ENCODE results near the gene ROBO1.

Gene ROBO1

DNA sequence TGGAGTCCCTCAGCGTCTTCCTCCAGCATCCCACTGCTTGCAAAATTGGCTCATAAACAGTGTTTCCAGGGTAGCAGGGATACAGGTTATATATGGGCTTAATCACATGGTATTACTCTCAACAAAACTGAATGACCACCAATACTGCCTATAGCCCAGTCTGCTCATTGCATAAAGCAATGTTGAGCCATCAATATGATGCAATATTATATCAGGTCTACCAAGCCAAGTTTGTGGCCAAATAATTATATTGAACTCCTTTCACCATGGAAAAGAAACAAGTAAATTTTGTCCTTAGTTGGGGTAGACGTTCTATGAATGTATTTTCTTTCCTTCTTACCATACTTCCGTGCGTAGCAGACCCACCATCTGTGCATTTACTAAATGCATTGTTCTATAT is 652.3 kb downstream of the ROBO1 start:
- H3K27me3 Mint-ChIP-seq = no peaks in the 10 kb centered on the region
- no peaks in the 10 kb centered on the region for H3K4me1 Mint-ChIP-seq (ENCODE audit: low read depth)
- H3K4me3 Mint-ChIP-seq = no peak overlapping the region
- no peak overlapping the region for H3K27ac Mint-ChIP-seq
- H3K9me3 Mint-ChIP-seq (ENCODE audit: low read depth) = no peaks in the 10 kb centered on the region
- no peaks in the 10 kb centered on the region for H3K36me3 Mint-ChIP-seq

GRCh38 chr3:79113876-79114275 is 653.9 kb downstream of the ROBO1 start:
- Mint-ChIP-seq H3K4me3 (no peak overlapping the region), H3K4me1 (ENCODE audit: low read depth) (no peaks in the 10 kb centered on the region), H3K9me3 (ENCODE audit: low read depth) (no peaks in the 10 kb centered on the region), H3K27ac (no peak overlapping the region), H3K36me3 (no peaks in the 10 kb centered on the region), H3K27me3 (no peaks in the 10 kb centered on the region)

DNA sequence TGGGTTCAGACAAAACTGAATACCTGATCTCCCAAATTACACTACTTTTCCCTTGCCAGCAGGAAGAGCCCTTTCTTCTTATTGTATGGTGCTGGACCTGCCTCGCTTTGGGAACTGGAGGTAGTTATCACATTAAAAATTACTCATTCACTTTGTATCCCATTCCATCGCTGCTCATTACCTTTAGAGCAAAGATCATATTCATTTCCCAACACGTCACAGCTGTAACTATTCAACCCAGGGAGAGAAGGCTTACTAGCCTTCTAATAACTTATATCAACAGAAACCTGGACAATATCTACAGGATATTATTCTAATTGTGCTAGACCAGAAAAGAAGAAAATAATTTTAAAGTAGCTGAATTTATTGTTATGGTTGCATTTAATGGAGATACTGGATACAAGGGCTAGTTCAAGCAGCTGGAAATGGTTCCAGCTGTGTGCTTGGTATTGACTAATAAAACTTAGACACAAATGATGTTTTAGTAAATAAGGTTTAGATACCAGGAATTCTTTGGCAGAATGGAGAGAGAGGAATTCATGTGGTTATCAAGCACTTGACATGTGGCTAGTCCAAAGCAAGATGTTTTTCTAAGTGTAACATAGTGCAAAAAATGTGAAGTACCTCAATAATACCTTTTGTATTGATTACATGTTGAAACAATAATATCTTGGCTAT is 656.3 kb downstream of the ROBO1 start:
- H3K4me3 Mint-ChIP-seq = no peak overlapping the region
- no peak overlapping the region for H3K27ac Mint-ChIP-seq
- H3K36me3 Mint-ChIP-seq = no peaks in the 10 kb centered on the region
- H3K9me3 Mint-ChIP-seq (ENCODE audit: low read depth) = no peaks in the 10 kb centered on the region
- H3K4me1 Mint-ChIP-seq (ENCODE audit: low read depth) = no peaks in the 10 kb centered on the region
- no peaks in the 10 kb centered on the region for H3K27me3 Mint-ChIP-seq

DNA sequence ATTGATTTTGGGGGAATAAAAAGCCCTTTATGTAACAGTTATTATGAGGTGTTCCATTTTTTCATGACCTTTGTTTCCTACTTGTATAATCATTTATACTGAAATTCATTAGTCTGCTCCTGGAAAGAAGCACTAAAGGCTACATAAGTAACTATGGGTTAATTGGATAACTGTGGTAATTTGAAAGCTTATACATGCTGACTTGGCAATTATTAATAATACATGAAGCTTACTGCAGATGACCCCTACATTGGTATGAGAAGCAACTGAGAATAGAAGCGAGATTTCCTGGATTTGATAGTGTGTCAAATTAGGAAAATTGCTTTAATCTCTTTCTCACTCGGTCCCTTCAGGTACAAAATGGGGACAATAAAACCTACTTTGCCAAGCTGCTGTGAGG is 658.0 kb downstream of the ROBO1 start:
- Mint-ChIP-seq H3K4me3 (no peak overlapping the region), H3K36me3 (no peaks in the 10 kb centered on the region), H3K27ac (no peak overlapping the region), H3K4me1 (ENCODE audit: low read depth) (no peaks in the 10 kb centered on the region), H3K27me3 (no peaks in the 10 kb centered on the region), H3K9me3 (ENCODE audit: low read depth) (no peaks in the 10 kb centered on the region)

DNA sequence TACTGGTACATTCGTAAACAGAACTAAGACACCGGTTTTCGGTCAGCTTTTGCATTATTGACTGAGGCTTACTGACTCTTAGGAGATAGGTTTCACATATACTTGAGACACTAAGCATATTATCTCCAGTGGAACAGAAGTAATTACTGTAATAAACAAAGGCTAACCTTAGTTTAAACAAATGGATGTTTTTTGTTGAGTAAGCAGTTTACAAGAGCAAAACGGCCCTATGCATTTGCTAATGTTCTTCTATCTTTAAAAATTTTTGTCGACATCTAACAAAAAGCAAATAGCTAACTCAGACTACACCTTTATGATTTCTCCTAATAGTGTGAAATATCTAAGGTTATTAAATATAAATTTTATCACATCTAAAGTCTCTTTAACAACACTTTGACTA is 664.5 kb downstream of the ROBO1 start:
- Mint-ChIP-seq H3K27me3 (no peaks in the 10 kb centered on the region), H3K4me1 (ENCODE audit: low read depth) (no peaks in the 10 kb centered on the region), H3K9me3 (ENCODE audit: low read depth) (no peaks in the 10 kb centered on the region), H3K36me3 (no peaks in the 10 kb centered on the region), H3K4me3 (no peak overlapping the region), H3K27ac (no peak overlapping the region)

- no peaks in the 10 kb centered on the region for H3K36me3 Mint-ChIP-seq
- no peaks in the 10 kb centered on the region for H3K27me3 Mint-ChIP-seq
- H3K4me1 Mint-ChIP-seq (ENCODE audit: low read depth) = no peaks in the 10 kb centered on the region
- H3K4me3 Mint-ChIP-seq = no peak overlapping the region
- H3K9me3 Mint-ChIP-seq (ENCODE audit: low read depth) = no peaks in the 10 kb centered on the region
- H3K27ac Mint-ChIP-seq = no peak overlapping the region
These were observed 669.7 kb downstream of the ROBO1 start for GRCh38 chr3:79097964-79098660.

- H3K4me1 Mint-ChIP-seq (ENCODE audit: low read depth) = no peaks in the 10 kb centered on the region
- H3K27me3 Mint-ChIP-seq = no peaks in the 10 kb centered on the region
- no peaks in the 10 kb centered on the region for H3K36me3 Mint-ChIP-seq
- peaks cover 12% of the 10 kb centered on the region for H3K9me3 Mint-ChIP-seq (ENCODE audit: low read depth)
- no peak overlapping the region for H3K27ac Mint-ChIP-seq
- no peak overlapping the region for H3K4me3 Mint-ChIP-seq
These were observed 673.1 kb downstream of the ROBO1 start for GRCh38 chr3:79094654-79095053.

- no peak overlapping the region for H3K27ac Mint-ChIP-seq
- H3K36me3 Mint-ChIP-seq = no peaks in the 10 kb centered on the region
- H3K4me1 Mint-ChIP-seq (ENCODE audit: low read depth) = no peaks in the 10 kb centered on the region
- H3K27me3 Mint-ChIP-seq = peaks cover 1% of the 10 kb centered on the region
- peaks cover 7% of the 10 kb centered on the region for H3K9me3 Mint-ChIP-seq (ENCODE audit: low read depth)
- H3K4me3 Mint-ChIP-seq = no peak overlapping the region
These were observed 681.3 kb downstream of the ROBO1 start for GRCh38 chr3:79086514-79086913.

DNA sequence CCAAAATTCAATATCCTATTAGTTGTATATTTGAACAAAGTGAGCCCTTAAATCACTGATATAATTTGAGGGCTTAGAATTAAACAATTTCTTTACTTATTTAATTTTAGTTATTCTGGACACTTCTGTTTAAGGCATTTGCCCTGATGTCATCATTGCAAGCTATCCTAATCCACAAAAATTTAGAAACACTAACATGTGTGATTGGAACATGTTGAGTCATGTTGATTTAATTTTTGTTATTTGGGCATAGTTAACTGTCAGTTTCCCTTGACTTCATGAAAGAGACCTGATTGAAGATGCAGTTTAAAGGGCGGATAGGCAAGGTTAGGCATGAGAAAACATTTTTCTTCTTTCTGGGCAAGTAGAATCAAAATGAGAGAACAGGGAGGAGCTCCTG is 682.6 kb downstream of the ROBO1 start:
- Mint-ChIP-seq H3K9me3 (ENCODE audit: low read depth) (peaks cover 5% of the 10 kb centered on the region), H3K27me3 (peaks cover 1% of the 10 kb centered on the region), H3K27ac (no peak overlapping the region), H3K36me3 (no peaks in the 10 kb centered on the region), H3K4me1 (ENCODE audit: low read depth) (no peaks in the 10 kb centered on the region), H3K4me3 (no peak overlapping the region)

DNA sequence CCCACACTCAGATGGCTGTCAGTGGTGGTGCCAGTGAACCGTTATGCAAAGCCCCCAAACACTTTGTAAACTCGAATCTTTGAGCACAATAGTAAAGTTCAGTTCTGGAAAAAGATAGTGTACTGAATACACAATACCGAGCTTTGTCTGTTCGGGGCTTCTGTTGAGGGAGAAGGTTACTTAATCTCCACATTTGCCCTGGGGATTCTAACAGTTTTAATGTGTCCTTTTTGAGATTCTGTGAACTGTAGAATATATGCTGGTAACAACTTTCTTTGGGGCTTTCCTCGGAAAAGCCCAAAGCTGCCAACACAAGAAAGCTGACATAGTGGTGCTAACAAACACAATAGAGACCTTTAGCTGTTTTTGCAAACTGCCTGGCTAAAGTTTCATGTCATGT is 686.5 kb downstream of the ROBO1 start:
- Mint-ChIP-seq H3K9me3 (ENCODE audit: low read depth) (peaks cover 6% of the 10 kb centered on the region), H3K4me1 (ENCODE audit: low read depth) (no peaks in the 10 kb centered on the region), H3K27me3 (no peaks in the 10 kb centered on the region), H3K36me3 (no peaks in the 10 kb centered on the region), H3K27ac (no peak overlapping the region), H3K4me3 (no peak overlapping the region)

- Mint-ChIP-seq H3K27ac (no peak overlapping the region), H3K9me3 (ENCODE audit: low read depth) (peaks cover 6% of the 10 kb centered on the region), H3K4me1 (ENCODE audit: low read depth) (no peaks in the 10 kb centered on the region), H3K36me3 (no peaks in the 10 kb centered on the region), H3K27me3 (no peaks in the 10 kb centered on the region), H3K4me3 (no peak overlapping the region)
These were observed 693.2 kb downstream of the ROBO1 start for GRCh38 chr3:79074558-79074957.

DNA sequence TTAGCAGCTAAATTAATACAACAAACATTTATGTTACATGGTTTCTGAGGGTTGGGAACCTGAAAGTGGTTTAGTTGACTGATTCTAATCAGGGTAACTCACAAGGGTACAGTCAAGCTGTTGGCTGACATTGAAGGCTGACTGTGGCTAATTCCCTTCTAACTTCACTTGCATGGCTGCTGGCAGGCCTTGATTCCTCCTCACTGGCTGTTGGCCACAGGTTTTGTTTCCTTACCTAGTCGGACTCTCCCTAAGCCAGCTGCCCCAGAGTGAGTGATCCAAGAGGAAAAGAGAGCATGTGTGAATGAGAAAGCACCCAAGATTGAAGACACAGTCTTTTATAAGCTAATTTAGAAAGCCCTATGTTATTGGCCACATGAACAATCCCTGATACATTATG is 700.1 kb downstream of the ROBO1 start:
- peaks cover 15% of the 10 kb centered on the region for H3K9me3 Mint-ChIP-seq (ENCODE audit: low read depth)
- no peaks in the 10 kb centered on the region for H3K4me1 Mint-ChIP-seq (ENCODE audit: low read depth)
- no peak overlapping the region for H3K4me3 Mint-ChIP-seq
- H3K36me3 Mint-ChIP-seq = no peaks in the 10 kb centered on the region
- H3K27me3 Mint-ChIP-seq = no peaks in the 10 kb centered on the region
- no peak overlapping the region for H3K27ac Mint-ChIP-seq

DNA sequence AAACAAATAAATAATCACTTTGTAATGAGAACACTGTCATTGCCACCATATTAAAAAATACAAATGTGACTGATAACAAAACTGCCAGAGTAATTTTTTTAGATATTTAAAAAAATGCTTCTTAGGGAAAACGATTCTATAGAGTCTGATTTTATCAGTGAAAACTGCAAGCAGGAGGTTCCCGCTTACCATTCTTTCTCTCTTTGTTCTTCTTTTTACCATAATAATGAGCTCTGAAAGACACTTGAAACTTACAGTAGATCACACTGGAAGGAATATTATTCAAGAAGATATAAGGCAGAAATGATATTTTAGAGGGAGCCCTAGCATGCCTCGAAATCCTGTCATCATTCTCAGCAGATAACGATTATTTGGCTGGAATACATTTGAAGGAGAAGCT is 701.3 kb downstream of the ROBO1 start:
- Mint-ChIP-seq H3K9me3 (ENCODE audit: low read depth) (peaks cover 18% of the 10 kb centered on the region), H3K4me3 (no peak overlapping the region), H3K36me3 (no peaks in the 10 kb centered on the region), H3K27ac (no peak overlapping the region), H3K4me1 (ENCODE audit: low read depth) (no peaks in the 10 kb centered on the region), H3K27me3 (no peaks in the 10 kb centered on the region)

DNA sequence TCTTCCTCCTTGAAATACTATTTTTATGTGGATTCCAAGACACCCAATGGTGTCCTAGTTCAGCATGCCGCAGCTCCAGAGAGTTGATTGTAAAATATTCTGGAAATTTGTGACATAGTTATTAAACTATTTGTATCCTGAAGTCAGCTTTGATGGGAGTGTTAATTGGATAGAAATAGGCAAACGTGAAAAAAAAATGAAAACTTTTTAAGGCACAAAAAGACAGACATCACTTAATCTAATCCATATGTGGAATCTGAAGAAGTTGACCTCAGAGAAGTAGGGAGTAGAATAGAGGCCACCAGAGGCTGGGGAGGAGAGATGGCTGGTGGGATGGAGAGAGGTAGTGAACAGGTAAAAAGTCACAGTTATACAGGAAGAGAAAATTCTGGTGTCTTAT is 704.2 kb downstream of the ROBO1 start:
- no peak overlapping the region for H3K27ac Mint-ChIP-seq
- H3K27me3 Mint-ChIP-seq = no peaks in the 10 kb centered on the region
- H3K9me3 Mint-ChIP-seq (ENCODE audit: low read depth) = peaks cover 17% of the 10 kb centered on the region
- H3K4me1 Mint-ChIP-seq (ENCODE audit: low read depth) = no peaks in the 10 kb centered on the region
- no peak overlapping the region for H3K4me3 Mint-ChIP-seq
- H3K36me3 Mint-ChIP-seq = no peaks in the 10 kb centered on the region

DNA sequence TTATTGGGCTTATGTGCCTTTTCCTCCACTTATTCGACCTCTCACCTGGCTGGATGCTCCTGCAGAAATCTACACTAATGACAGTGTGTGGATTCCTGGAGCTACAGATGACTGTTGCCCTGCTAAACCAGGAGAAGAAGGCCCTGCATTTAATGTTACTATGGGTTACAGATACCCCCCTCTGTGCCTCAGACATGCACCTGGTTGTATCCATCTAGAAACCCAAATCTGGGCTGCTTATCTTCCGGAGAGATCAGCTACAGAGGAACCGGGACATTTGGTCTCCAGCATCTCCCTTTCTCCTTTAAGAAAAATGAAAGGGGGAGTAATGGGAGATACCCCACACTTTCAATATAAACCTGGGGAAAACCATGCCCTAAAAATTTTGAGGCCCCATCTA is 710.0 kb downstream of the ROBO1 start:
- H3K4me3 Mint-ChIP-seq = no peak overlapping the region
- no peaks in the 10 kb centered on the region for H3K4me1 Mint-ChIP-seq (ENCODE audit: low read depth)
- H3K36me3 Mint-ChIP-seq = no peaks in the 10 kb centered on the region
- peaks cover 23% of the 10 kb centered on the region for H3K9me3 Mint-ChIP-seq (ENCODE audit: low read depth)
- no peaks in the 10 kb centered on the region for H3K27me3 Mint-ChIP-seq
- H3K27ac Mint-ChIP-seq = no peak overlapping the region

GRCh38 chr3:79056498-79056897 is 711.3 kb downstream of the ROBO1 start:
- H3K4me3 Mint-ChIP-seq = no peak overlapping the region
- peaks cover 29% of the 10 kb centered on the region for H3K9me3 Mint-ChIP-seq (ENCODE audit: low read depth)
- no peaks in the 10 kb centered on the region for H3K4me1 Mint-ChIP-seq (ENCODE audit: low read depth)
- H3K36me3 Mint-ChIP-seq = no peaks in the 10 kb centered on the region
- H3K27me3 Mint-ChIP-seq = no peaks in the 10 kb centered on the region
- no peak overlapping the region for H3K27ac Mint-ChIP-seq
